Measurements from ENCODE around the gene NBEA.

NBEA gene

DNA sequence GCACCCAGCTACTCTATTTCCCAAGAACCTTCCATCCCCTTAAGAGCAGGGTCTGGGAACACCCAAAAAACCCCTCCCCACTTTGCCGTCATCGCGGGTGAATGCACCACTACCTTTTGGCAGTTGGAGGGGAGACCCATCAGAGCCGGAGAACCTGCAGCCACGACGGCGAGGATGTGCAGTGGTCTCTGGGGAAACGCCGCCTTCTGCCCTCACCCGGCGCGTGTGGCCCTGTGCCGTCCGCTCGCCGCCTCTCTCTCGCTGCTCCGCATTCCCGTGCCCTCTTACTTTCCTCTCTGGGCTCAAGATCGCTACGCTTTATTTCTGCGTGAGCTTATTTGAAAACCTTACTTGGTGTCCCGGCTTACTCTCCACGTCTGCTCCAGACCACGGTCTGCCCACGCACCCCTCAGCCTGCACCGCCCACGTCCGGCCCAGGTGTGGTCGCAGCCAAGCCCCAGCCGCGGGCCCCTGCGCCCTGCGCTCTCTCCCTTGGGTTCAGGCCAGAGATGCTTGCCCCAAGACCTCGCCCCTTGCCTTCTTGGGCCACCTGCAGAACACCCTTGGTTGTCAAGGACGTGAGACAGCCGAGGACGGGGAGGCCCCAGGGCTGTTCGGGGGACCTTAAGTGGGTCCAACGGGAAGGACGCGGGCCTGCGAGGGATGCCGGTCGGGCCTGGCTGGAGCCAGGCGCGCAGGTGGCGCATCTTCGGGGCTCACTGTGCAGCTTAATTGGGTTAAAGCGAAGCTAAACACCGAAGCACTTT is 536.4 kb downstream of the NBEA start:
- no peak for DNase-seq

DNA sequence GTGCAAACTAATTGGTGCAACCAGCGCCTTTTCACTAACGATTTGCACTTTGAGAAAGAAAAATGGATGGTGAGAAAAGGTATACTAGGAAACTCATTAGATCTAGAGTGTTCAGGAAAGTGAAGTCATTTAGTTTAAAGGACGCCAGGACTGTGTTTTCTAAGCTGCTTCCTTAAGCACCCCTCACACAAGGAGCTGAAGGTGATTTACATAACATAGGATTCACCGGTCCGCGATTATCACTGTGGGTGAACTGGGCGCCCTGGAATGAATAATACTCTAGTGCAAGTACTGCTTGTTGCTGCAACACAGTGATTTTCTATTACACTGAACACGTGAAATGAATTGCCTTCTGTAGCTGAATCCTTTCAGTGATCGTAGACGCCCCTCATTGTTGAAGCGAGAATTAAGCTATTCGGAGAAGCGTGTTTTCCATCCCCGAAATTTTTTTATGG is 537.0 kb downstream of the NBEA start:
- no peak for DNase-seq

DNA sequence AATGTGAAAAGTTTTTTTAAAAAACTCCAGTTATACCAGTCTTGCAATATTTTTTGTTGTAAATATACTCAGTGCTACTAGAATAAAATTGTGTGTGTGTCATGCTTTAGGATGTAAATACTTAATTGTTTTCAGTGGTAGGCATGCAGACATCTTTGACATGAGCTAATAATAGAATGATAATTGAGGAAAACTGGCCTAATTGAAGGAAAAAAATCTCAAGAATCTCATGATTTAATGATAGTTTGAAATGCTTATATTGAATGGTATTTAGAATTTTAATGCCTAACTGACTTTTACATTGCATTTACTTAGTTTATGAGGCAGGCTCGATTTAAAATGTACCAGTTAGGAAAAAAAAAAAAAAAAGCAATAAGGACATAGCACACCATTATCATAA is 537.6 kb downstream of the NBEA start:
- no peak for DNase-seq

- no peak for DNase-seq
These were observed 538.3 kb downstream of the NBEA start for GRCh38 chr13:35480346-35480745.

- DNase-seq, result no peak
These were observed 539.7 kb downstream of the NBEA start for GRCh38 chr13:35481777-35482176.

DNA sequence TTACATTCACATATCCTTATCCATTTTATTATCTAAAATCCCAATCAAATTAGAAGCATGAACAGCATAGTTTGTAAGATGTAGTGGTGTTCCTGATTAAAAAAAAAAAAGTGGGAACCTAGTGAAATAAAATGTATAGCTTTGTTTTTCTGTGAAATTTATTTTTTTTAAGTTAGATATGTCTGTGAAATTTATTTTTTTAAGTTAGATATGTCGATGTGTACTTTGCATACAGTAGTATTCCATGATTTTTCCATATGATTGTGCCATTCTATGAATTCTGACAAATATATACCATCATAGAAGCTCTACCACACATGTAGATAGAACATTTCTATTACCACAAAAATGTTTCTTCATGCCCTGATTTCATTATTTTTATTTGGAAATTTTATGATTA is 540.5 kb downstream of the NBEA start:
- no peak for DNase-seq

GRCh38 chr13:35483761-35484160 is 541.7 kb downstream of the NBEA start:
- DNase-seq, result no peak

DNA sequence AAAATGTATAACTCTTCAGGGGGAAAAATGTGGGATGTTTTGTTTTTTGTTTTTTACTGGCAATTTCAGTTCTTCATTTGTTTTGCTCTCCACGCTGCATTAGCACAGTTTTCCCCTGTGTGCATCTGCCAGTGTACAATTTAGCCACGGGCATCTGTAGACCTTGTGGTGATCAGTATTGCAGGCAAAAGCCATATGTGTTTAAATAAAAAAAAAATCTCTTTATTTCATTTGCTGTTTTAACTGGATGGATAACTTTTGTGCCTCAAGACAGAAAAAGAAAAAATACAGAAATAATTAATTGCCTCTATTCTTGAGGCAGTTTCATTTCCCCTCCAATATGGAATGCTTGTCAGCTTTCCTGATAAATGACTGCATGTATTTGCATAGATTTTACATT is 542.3 kb downstream of the NBEA start:
- no peak for DNase-seq

DNA sequence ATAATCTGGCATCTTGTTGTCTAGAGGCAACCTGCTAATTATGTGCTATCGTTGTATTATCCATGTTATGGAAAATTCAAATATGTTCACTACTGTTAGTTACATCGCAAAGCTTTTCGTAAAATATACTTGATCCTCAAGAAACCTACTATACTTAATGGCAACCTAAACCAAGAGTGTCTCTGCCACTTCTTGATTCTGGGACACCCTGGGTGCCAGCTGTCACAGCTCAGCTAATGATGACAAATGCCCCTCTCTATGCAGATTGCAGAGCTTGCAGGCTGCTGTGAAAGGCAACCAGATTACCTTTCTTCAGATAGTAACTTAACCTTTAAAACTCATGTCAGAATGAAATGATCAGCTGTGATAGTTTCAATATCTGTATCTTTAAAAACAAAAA is 543.4 kb downstream of the NBEA start:
- no peak for DNase-seq

- DNase-seq, result no peak
These were observed 547.0 kb downstream of the NBEA start for GRCh38 chr13:35489050-35489449.

GRCh38 chr13:35496006-35496405 is 553.9 kb downstream of the NBEA start:
- DNase-seq, result no peak

DNA sequence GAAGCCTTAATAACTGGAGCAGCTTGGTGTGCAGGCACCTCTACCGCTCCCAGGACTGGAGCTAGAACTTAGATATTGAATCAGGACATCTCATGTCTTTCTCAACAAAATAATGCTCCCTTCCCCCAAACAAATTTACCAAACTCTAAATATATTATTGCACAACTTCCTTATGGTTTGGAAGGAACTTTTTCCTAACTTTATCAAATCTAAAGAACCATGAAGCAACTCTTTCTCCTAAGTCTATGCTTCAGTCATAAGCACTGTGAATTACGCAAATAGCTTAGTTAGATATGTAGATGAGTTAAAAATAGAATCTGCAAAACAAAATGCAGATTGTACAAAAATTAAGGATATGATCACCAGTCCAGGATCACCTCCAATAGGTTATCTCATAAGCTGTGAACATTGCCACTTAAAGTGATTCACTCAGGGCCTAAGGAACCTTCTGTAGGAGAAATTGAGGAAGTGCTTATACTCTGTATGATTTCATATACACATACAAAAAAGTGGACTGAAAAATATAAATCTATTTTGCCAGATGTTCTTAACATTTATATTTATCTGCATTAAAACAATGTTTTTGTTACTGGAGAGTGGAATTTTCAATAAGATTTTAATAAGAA is 554.8 kb downstream of the NBEA start:
- no peak for DNase-seq

DNA sequence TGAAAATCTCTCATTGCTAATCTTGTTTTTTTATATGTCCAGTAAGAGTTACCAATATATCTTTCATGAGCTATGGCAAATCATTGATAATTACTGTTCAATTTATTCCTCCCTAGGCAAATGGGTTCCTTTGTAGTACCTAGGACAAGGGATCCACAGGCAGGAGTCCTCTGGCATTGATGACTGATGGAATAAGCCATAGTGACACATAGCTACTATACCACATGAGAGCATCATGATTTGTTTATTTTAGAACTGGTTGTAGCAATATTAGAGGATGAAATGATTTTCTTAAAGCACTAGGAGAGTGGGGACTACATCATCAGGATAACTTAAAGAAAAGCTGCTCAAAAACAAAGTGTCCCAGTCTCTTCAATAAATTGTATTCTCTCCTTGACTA is 556.2 kb downstream of the NBEA start:
- no peak for DNase-seq

DNA sequence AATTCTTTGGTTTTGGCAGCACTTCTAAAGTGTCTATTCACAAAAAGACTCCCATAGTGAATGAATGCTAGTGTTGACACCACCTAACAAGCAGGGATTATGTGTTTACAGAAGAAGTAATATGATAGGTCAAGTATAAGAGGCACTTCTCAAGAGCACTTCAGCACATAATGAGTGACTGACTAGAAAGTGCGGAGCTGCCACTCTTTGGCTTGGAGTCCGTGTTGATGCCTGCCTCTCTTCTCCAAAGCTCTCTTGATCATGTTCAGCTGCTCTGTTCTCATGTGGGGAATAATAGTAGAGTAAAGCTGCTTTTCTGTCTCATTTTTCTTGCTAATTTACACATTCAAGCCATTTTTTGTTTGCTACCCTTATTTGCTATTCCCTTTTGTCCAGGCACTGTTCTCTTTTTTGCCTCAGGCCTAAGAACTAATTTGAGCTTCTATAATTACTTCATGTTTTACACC is 557.2 kb downstream of the NBEA start:
- DNase-seq, result no peak

- no peak for DNase-seq
These were observed 557.6 kb downstream of the NBEA start for GRCh38 chr13:35499676-35500075.

GRCh38 chr13:35500144-35500543 is 558.1 kb downstream of the NBEA start:
- no peak for DNase-seq

DNA sequence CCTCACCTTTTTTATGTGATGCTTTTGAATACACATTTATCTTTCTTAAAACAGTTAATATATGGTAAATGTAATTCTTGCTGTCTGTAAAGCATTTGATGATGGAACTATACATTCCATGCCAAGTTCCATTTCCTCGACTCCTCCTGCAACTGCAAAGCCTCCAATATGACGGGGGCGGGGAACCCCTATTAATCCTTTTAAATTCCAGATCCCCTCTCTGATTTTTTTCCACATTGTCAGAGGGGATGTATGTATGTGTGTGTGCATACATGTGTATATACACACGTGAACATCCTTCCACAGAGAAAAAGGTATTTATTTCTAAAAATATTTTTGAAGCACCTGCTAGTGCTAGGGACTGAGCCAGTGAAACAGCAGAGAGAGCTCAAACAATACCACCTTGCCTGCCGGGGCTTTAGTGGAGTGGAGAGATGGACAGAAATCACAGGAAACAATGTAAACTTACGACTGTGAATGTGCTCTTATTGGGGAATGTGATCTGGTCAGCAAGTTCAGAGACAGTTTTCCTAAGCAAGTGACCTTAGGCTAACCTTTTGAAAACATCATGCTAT is 559.7 kb downstream of the NBEA start:
- DNase-seq, result no peak

DNA sequence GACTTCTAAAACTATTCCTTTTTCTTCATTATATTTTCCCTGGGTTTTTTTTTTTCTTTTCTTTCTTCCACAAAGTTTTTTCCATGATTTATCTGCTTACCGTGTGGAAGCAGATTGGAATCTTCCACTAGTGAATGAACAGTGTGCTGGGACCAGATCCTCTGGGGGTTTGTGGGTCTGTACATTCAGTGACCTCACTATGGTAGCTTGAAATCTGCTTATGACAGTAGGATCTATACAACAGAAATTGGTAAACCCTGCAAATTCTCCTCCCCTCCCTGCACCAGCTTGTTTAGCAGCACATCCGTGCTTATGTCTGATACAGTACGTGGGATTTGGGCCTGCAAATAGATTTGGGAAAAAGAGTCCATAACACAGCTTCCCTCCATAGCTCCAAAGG is 560.4 kb downstream of the NBEA start:
- no peak for DNase-seq

- no peak for DNase-seq
These were observed 570.3 kb downstream of the NBEA start for GRCh38 chr13:35512271-35512920.

DNA sequence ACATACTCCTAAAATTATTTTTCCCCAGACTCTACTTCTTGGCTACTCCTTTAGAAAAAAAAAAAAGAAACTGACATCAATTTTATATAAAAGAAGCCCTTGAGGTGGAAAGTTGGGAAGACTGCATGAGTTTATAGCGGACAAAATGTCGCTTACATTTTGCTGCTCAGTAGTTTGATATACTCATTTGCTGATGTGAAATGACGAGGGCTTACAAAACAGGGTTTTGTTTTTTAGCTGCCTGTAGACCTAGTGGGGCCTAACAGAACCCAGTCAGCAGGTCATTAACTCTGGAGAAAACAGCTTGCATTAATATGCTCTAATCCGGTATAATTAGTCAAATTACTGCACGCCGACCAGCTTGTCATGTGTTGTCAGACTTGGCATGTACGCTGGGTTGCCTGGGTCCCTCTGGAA is 572.0 kb downstream of the NBEA start:
- DNase-seq, result no peak

GRCh38 chr13:35514801-35515502 is 572.9 kb downstream of the NBEA start:
- DNase-seq, result no peak

GRCh38 chr13:35518337-35518946 is 576.4 kb downstream of the NBEA start:
- DNase-seq, result no peak

- no peak for DNase-seq
These were observed 582.1 kb downstream of the NBEA start for GRCh38 chr13:35524171-35524570.

Data from activated T-cell treated with anti-CD3 and anti-CD28 coated beads, Interleukin-2, amount 50 U/mL, for 48 hours (primary cell).